Sigmoid colon (tissue), 3 donors: ENCODE data around the gene CMTM2.

ENCODE experiments used
- CTCF ChIP-seq, 4 experiments: fragments of 450-650 bp in 3 of 4; fragments of 200-600 bp in 1 of 4; IDR thresholded peaks; one replicate each; pipeline ENCODE4 v1.5.1; 2016 to 2019; ENCODE audit warnings: antibody characterized with exemption in 4 of 4, mild to moderate bottlenecking in 3 of 4, moderate library complexity in 2 of 4
- POLR2A ChIP-seq, 2 donors: fragments of 450-650 bp; IDR thresholded peaks; one replicate each; pipeline ENCODE4 v1.6.1; 2016; ENCODE audit warnings: antibody characterized with exemption in 2 of 2, mild to moderate bottlenecking in 2 of 2, moderate library complexity in 2 of 2

- no peak for TF ChIP-seq CTCF (IDR thresholded peaks at IDR 0.05)
- TF ChIP-seq POLR2A (IDR thresholded peaks at IDR 0.05): no peak
Measured at GRCh38 chr16:66566051-66566901, 13.0 kb upstream of the CMTM2 start, which contains the start of gene CMTM1.
